ENCODE results near the gene CD74.

DNA sequence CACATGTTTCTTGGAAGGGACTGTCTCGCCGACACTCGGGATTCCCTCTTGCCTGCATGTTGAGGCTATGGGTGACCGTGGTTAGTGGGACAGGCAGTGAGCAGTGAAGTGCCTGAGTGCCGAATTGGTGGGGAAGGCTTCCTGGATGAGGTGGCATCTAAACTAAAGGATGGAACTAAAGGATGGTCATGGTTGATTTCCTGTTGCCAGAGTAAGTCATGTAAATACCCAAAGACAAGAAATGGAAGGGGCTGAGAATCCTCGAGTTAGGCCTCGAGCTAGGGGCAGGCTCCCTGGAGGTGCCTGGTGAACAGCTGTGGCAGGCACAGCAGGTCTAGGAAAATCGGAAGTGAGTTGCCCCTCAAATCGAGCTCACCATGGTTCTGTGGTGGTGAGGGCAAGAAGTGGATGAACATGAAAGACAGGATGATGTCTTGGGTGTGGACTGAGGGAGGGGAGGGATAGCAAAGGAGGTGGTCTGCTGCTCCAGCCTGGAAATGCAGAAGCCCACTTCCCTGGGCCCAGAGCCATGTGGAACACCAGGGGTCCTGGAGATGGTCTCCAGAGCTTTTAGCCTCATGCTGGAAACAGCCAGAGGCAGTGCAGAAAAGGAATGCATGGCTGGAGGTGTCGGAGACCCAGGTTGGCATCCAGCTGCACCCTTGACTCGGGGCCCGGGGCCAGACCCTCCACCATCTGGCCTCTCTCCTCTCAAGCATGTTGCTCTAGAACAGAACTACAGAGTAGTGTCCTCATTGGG lies 12.2 kb downstream of the CD74 start:
- TF ChIP-seq, protein P1, sequence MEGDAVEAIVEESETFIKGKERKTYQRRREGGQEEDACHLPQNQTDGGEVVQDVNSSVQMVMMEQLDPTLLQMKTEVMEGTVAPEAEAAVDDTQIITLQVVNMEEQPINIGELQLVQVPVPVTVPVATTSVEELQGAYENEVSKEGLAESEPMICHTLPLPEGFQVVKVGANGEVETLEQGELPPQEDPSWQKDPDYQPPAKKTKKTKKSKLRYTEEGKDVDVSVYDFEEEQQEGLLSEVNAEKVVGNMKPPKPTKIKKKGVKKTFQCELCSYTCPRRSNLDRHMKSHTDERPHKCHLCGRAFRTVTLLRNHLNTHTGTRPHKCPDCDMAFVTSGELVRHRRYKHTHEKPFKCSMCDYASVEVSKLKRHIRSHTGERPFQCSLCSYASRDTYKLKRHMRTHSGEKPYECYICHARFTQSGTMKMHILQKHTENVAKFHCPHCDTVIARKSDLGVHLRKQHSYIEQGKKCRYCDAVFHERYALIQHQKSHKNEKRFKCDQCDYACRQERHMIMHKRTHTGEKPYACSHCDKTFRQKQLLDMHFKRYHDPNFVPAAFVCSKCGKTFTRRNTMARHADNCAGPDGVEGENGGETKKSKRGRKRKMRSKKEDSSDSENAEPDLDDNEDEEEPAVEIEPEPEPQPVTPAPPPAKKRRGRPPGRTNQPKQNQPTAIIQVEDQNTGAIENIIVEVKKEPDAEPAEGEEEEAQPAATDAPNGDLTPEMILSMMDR (IDR thresholded peaks at IDR 0.05; ENCODE audit: insufficient read depth, low read length, poor library complexity, severe bottlenecking) = no peak
- TF ChIP-seq EZH2phosphoT487 (conservative IDR thresholded peaks at IDR 0.05; ENCODE audit: low read length) = no peak

Measured in SU-DHL-6 (cell line).